HG03280 (cell line): ENCODE measurements around the gene EXOSC9.
A peak's percentile ranks its signal among the peaks of the same experiment; 100 is the strongest.

Experiments used
- ATAC-seq: cut with Tn5 transposase; IDR thresholded peaks from one replicate; pipeline ENCODE4 v1.9.1; 2021; ENCODE audit warnings: mild to moderate bottlenecking, moderate library complexity; ENCODE audit not compliant: unreplicated experiment

EXOSC9 gene

DNA sequence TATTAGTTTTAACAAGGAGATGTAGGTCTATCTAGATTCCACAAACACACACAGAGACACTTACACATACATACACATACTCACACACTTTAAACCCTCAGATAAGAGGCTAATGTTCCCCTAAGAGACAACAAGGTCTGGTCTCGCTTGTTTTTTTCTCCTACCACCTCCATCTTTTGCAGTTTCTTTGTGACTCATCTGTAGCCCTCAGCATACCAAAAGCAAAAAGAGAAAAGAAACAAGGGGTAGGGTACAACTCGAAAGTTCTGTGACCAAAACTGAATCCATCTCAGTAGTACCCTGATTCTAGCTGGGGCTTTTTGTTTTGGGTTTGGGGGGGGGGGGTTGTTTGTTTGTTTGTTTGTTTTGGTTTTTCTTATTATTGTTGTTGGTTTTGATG is 12.2 kb upstream of the EXOSC9 start:
- ATAC-seq, result peak; percentile 90

DNA sequence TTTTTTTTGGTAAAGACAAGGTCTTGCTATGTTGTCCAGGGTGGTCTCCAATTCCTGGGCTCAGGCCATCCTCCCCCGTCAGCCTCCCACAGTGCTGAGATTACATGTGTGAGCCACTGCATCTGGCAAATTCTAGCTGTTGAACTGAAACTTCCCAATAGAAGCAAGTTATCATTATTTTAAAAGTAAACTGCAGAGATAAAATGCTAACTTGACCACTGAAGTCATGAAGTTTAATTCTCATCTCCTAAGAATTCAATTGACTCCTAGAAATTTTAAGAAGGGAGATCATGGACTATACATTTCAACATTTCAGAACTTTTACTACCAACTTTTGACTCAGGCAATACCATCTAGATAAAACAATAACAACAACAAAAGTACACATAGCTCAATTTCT is 11.7 kb upstream of the EXOSC9 start:
- ATAC-seq, result no peak

DNA sequence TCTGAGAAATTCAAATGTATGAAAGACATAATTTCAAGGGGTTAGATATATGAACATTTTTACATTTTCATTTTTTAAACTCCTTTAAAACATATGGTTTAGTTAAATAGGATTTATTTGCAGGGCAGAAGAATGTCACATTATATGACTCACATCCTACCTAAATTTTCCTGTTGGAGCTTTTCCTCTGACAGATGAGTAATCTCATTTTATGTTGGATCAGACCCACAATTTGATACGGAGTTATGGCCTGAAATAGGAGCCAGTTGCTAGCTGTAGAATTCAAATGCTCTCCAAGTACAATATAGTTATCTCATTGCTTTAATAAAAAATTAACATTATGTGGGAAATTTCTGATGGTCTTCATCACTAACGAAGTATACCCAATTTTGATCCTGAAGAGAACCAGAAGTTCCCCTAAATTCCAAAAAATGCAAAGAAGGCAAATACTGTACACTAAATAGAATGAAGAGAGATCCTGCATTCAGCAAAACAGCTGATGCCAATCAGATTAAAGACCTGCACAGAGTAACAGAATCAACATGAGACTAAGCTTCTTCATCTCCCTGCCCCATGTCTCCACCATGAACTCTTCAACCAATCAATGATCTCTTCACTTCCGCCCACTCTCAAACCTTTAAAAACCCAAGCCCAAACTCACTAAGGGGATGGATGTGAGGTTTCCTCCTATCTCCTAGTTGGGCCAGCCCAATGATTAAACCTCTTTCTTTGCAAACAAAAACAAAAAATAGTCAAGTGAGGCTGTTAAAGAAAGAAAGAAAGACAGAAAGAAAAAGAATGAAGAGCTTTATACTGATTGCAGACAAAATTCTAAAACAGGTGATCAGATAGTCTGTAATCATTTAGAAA is 10.9 kb upstream of the EXOSC9 start:
- no peak for ATAC-seq

DNA sequence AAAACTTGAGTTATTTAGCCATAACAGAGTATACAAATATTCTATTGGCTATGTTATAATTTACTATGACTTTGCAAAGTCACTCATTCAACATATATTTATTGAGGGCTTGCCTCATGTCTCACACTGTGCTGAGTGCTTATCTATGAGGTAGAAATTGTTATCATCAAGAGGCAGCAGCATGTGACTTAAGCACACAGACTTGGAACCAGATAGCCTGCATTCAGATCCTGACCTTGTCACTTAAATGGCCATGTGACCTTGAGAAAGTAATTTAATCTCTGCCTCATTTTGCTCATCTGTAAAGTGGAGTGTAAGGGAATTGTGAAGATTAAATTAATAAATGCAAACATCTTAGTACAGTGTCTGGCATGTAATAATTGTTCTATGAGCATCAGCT is 10.1 kb upstream of the EXOSC9 start:
- ATAC-seq, result no peak

DNA sequence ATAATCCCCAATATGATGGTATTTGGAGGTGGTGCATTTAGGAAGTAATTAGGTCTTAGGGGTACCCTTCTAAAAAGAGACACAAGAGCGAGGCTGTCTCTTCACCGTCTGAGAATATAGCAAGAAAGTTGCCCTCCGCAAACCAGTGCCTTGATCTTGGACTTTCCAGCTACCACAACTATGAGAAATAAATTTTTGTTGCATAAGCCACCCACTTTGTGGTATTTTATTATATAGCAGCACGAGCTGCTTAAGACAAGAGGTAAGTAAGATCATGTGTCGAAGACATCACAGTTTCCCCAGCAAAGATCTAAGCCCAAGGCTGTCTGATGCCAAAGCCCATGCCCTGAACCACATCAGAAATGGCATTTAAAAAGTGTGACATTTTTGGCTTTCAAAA is 9.6 kb upstream of the EXOSC9 start:
- ATAC-seq, result no peak

DNA sequence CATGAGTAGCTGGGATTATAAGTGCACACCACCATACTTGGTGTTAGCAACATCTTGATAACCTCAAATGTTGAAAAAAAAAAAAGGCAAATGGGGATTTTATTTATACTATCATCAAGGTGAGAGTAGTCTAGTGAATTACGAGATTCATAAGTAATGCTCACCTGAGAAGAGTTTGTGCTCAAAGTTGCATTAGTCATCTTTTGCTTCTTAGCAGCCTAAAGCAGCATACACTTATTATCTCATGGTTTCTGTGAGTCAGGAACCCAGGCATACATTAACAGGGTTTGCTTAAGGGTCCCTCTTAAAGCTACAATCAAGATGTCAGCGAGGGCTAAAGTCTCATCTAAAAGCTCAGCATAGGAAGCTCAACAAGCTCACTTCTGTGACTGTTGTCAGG is 8.2 kb upstream of the EXOSC9 start:
- no peak for ATAC-seq

DNA sequence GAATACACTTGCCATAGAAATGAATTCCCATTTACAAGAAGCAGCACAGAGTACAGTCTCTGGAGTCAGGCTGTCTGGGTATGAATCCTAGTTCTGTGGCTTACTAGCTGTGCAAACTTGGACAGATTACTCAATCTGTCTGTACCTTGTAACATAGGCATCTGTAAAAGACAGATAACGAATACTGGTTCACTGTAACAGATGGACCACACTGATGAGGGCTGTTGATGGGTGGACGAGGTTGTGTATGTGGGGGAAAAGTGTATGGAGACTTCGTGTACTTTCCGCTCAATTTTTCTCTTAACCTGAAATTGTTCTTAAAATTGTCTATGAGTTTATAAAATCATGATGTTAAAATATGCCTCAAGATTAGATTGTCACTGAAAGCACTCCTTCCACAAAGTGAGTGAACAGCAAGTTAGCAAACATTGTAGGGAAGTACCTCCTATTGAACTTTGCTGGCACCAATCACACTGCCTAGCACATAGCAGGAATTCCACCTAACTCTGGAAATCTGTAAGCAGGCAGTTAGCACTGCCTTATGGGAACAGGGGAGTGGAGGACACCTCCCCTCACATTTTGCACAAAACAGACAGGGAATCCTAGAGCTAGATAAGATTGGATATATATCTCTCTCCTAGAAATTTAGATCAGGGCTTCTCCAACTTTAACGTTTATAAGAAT is 6.5 kb upstream of the EXOSC9 start:
- ATAC-seq, result no peak

DNA sequence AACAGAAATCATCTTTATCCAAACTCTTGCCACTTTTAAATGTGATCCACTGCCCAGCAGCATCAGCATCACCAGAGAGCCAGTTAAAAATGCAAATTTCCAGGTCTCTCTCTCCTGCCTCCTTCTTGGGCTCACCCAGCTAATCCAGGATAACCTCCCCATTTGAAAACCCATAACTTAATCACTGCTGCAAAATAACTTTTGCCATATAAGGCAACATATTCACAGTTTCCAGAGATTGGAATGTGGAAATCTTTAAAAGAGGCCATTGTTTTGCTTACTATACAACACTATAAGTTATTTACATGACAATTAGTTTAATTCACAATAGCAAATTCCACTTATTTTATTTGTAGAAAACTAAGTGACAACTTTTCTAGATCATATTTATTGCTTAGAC is 4.8 kb upstream of the EXOSC9 start:
- ATAC-seq, result no peak

DNA sequence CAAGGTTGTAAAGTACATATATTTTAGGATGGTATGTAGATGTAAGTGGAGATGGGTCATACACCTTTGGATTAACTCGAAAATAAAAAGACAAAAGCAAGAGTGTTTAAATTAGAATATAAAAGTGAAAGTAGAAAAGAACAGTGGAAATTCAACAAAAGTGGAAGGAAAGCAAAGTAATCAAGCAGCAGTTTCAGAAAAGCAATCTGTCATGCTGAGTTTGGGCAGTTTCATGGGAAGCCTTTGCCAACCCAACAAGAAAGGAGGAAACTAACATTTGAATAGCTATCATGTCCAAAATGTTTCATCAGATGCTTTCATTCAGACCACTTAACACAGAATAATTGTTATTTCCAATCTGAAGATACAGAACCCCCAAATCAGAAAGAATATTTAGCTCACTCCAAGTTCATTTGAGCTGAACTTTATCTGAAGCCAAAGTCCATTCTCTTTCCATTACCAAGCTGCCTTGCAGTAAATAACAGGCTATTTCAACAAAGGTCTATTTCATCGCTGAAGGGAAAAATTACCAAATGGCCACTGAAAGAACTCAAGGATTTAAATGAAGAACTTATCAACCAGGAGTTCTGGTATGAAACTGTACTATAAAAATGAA is 1.8 kb upstream of the EXOSC9 start:
- ATAC-seq, result no peak

DNA sequence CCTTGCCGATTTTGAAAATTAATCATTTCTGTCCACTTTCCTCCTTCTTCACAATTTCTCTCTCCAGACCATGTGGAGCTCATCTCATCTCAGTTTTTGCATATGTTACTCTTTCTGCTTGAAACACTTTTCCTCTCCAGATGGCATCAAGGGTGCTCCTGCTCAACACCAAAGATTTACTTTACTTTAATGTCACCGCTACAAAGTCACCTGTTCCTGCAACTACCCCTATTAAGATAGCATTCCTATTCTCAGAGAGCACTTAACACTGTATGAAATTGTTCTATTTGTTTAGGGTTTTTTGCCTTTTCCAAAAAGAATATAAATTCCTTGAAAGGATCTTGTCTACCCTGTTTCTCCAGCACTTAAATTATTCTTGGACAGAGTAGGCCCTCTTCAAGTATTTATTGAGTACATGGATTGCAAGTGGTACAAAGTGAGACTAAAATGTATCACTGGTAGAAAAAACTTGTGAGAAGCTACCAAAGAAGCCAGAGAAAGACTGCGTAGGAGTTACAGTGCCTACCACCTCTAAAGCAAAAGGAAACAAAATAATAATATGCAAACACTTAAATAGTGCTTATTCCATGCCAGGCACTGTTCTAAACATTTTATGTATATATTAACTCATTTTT is 1.1 kb upstream of the EXOSC9 start:
- no peak for ATAC-seq

DNA sequence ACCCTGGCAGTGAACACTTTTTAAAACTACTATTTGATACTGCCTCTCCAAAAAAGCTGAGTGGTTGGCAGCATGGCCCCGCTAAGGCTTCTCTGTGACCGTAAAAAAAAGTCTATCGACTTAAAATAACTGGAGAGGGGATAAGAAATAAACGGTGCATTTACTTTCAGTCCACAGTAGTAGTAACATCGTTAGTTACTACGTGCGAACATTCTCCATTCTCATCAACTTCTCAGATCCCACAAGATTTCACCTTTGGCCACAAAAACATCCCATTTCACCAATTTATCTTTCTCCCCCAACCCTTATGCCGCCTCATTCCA is 524 bp upstream of the EXOSC9 start:
- ATAC-seq, result peak; percentile 27

DNA sequence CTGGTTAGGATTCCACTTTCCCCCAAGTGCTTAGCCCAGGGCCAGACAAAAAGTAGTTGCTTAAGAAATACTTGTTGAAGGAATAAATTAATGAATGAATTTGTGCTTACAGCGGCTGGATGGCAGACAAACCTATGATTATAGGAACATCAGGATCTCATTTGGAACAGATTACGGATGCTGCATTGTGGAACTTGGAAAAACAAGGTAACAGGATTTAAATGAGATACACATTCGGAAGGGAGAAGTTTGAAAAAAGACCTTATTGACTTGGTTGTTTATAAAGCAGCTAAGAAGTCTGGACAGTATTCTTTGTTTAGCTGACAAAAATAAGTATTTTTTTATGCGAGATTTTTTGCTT is 572 bp downstream of the EXOSC9 start:
- ATAC-seq, result no peak

DNA sequence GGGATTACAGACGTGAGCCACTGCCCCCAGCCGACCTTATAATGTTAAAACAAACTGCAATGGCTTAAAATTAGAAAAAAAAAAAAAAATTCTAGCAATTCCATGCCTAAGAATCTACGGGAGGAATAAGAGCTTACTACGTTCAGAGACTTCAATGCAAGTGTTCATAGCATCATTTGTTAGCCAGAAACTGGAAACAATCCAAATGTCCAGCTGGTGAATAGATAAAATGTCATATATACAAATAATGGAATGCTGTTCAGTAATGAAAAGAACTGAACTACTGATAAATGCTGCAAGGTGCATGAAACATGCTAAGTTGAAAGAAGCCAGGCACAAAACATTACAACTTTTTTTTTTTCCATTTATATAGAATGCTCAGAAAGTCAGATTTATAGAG is 5.3 kb downstream of the EXOSC9 start:
- no peak for ATAC-seq

DNA sequence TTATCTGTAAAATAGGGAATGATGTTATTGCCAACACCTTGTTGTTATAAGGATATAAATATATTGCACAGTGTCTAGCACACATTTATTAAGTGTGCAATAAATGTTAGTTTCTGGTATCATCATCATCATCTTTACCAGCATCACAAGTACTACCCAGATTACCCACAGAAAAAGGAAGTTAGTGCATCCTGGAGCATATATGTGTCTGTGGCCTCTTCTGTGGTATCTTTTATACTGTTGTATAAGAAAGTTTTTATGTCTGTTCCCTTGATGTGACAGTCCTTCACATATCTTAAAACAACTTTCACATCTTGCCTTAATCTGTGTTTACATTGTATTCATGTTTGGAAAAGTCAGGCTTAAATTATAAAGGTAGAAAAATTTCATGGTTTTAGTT is 10.0 kb downstream of the EXOSC9 start:
- ATAC-seq, result no peak

DNA sequence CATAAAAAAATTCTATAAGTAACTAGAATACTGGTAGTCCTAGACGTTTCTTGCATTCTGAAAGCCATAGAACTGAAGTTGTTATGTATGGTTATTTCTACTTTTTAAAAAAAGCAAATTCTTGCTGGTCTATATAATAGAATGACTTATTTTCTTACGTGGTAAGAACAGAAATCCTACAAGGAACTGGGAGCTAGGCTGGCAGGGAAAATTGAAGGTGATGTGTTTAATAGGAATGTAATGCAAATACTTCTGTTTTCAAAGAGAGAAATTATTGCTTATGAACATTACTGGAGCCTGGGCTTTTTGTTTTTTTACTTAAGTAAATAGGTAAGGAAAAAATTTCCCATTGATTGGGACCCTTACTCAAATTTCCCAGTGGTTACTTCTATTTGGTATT is 13.6 kb downstream of the EXOSC9 start:
- no peak for ATAC-seq

DNA sequence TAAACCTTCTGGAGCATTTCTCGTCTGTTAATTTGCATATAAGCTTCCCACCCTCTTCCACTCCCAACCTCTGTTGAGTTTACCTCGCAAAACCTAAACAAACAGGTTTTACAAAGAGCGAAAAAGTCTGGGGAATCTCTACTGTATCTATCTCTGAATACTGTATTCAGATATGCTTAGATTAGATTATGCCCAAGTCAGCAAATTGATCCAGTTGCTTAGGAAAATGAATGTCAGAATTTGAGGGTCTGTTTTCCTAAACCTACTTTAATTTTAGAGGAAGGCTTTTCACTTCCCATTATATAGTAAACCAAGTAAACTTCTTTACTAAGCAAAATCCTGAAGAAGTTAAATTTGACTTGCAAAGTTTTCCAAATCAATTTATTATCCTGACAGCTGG is 15.9 kb downstream of the EXOSC9 start:
- no peak for ATAC-seq

DNA sequence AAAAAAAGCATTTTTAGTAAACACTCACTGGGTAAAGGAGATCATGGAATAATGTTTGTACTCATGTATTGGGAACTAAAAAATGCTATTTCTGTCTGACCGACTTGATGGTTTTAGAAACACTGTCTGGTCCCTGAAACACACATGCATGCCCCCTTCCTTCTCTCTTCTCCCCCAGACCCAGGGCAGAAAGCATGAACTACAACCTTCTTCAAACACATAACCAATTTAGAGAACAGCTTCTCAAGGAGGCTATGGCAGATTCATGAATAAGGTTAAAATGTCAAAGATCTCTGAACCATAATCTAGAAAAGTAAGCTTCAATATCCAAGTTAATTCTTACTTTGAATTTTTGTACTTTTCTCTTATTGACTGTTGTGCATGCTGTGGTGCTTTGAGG is 16.6 kb downstream of the EXOSC9 start:
- ATAC-seq, result no peak

DNA sequence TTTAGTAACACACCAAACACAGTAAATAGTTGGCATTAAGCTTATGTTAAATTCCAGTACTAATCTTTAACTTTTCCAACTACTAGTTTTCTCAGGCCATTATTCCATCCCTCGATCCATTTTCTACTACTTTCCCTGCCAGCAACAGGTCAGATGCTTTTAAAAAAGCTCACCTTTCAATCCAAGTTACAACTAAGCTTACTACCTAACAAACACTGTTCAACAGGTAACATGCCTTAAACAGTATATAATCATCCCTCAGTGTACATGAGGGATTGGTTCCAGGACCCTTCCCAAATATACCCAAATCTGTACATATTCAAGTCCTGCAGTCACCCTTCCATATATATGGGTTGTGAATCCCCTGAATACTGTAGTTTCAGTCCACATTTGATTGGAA is 17.1 kb downstream of the EXOSC9 start:
- ATAC-seq, result no peak

DNA sequence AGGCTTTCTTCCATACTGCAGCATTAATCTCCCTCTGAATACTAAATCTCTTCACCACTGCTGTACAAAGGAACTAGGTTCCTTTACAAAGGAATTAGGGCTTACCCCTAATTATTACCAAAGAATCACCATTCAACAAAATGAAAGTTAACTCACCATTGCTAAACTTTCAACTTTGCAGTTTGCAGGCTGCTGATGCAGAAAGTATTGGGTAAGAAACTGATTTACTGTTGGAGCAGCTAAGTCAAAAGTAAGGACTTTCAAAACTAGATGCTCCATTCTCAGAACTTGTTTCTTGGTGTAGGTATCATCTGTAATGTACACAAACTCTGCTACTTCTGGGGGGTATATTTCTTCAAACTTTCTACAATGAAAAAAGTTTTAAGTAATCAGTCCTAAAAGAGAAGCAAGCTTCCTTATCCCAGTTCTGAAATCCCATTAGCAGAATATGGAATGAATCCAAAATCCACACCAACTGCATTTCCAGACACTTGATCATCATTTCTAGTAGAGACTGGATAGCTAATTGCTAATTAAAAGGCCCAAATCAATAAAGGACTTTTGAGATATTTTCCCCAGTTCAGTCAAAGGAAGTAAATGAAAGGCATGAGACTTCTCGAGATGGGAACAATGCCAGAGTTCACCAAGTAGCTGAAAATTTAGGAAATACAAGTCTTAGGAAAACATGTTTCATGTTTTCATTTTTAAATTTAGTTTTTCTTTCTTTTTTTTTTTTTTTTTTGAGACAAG is 18.3 kb downstream of the EXOSC9 start:
- no peak for ATAC-seq

DNA sequence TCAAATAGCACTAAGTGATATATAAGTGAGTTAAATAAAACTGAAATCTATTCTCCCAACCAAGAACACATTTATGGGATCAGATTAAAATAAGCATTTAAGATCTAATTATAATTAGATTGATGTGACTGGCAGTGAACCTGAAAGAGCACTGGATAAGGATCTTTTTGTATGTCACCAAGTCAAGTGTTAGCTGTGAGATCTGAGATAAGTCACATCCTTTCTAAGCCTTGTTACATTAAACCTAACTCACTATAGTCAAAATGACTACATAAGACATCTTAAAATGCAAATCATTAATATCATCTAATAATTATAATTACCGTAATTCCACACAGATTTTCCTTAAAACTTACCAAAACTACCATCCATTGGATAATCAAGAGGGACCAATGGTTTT is 20.9 kb downstream of the EXOSC9 start:
- no peak for ATAC-seq

DNA sequence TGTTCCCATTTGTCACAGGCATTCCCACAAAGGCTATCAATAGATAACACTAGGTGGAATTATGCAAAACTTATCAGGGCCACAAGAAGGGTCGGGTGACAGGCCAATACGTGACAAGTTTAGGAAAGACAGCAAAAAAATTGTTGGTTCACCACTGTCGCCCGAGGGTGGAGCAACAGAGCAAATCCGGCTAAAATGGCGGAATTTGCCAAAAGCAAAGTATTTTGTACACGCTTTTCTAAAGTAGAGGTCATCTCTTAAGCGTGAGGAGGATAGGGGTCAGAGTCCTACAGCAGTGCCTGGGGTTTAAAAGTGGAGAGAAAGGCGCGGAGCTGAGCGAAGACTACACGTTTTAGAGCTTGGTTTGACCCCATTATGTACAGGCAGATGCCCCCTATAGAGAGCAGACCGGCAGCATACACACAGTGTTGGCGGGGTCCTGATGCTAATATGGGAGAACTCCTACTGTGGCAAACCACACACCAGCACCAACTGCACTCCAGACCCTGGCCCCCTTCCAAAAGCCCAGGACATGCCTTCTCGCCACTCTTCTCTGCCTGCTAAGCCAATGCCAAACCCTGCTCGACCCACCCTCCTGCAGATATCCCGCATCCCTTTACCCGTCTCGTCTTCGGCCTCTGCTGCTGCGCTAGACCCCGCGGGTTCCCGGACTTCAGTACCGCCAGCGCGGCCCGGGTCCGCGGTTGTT is 21.8 kb downstream of the EXOSC9 start:
- peak; percentile 47 for ATAC-seq
